ENCODE data around the gene ZNF687.

DNA sequence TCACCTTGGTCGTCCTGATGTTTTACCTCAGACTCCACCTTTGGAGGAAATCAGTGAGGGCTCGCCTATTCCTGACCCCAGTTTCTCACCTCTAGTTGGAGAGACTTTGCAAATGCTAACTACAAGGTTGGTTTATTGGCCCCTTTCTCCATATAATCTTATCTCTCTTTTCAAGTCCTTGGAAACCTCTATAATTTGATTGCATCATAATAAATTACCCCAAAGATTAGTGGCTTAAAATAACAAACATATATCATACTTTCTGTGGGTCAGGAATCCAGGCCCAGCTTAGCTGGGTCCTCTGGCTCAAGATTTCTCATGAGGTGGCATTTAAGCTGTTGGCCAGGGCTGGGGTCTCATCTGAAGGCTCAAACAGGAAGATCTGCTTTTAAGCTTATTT is 39.7 kb upstream of the ZNF687 start:
- TF ChIP-seq, protein P1, sequence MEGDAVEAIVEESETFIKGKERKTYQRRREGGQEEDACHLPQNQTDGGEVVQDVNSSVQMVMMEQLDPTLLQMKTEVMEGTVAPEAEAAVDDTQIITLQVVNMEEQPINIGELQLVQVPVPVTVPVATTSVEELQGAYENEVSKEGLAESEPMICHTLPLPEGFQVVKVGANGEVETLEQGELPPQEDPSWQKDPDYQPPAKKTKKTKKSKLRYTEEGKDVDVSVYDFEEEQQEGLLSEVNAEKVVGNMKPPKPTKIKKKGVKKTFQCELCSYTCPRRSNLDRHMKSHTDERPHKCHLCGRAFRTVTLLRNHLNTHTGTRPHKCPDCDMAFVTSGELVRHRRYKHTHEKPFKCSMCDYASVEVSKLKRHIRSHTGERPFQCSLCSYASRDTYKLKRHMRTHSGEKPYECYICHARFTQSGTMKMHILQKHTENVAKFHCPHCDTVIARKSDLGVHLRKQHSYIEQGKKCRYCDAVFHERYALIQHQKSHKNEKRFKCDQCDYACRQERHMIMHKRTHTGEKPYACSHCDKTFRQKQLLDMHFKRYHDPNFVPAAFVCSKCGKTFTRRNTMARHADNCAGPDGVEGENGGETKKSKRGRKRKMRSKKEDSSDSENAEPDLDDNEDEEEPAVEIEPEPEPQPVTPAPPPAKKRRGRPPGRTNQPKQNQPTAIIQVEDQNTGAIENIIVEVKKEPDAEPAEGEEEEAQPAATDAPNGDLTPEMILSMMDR (optimal IDR thresholded peaks at IDR 0.05 in 1 of 3, IDR thresholded peaks at IDR 0.05 in 1 of 3, conservative IDR thresholded peaks at IDR 0.05 in 1 of 3; ENCODE audit: extremely low read depth in 1 of 3, insufficient read depth in 2 of 3, low read length in 3 of 3), result no peak
- no peak for TF ChIP-seq EZH2 (IDR thresholded peaks at IDR 0.05; ENCODE audit: low read length)
